ENCODE data around the gene BORCS5. TPM values are rescaled to one million over a fixed set of nuclear protein-coding genes. Genes with fewer than 3 reads are reported as not detected.
"Not testable (repeated sequence)": the region's sequence is repeated elsewhere in the genome, so short reads cannot be mapped to it uniquely, and the experiment has no call there.

Gene BORCS5
- total and polyA plus RNA-seq, 2 of the 4 experiments (the other 2 are of a cell fraction): 14.4 to 18.3 TPM

DNA sequence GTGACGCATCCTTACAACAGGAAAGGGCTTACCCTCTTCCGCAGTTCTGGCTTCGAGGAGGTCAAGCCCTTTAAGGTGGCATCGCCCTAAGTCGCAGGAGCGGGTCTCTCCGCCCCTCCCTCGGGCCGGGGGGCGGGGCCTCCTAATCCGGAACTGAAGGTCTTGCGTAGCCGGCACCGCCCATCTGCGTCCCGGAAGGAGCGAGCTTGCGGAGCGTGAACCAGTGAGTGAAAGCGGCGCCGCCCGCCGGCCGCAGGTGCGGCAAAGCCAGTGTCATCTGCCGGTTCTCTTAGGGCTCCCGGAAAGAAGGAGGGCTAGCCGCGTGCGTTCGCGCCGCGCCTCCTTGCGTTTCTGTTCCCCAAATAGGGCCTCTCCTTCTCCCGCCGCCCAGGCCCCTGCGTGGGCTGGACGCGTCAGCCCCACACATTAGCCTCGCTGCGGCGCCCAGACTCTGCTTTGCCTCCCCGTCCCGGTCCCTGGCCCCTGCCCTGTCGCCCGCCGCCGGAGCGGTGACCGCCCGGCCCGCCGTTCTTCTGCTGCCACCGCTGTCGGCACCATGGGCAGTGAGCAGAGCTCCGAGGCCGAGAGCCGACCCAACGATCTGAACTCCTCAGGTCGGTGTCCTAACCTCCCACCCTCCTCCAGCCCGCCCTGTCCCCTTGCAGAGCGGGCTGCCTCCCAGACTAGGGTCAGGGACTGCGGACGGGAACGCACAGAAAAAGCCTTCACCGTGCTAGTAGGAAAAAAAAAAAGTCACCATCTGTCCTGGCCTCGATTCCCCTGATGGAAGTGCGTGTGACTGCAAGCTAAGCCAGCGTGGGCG lies at the start of gene BORCS5 (continued):
- TF ChIP-seq MXI1 (IDR thresholded peaks at IDR 0.05; ENCODE audit: borderline replicate concordance, low read depth, low read length) (peak; percentile 83), RAD21 (IDR thresholded peaks at IDR 0.05; ENCODE audit: low read length) (no peak), RCOR1 (IDR thresholded peaks at IDR 0.05; ENCODE audit: insufficient replicate concordance, low read length) (no peak), BHLHE40 (IDR thresholded peaks at IDR 0.05; ENCODE audit: low read depth, low read length) (no peak), SMC3 (IDR thresholded peaks at IDR 0.05; ENCODE audit: low read depth, low read length) (no peak)

DNA sequence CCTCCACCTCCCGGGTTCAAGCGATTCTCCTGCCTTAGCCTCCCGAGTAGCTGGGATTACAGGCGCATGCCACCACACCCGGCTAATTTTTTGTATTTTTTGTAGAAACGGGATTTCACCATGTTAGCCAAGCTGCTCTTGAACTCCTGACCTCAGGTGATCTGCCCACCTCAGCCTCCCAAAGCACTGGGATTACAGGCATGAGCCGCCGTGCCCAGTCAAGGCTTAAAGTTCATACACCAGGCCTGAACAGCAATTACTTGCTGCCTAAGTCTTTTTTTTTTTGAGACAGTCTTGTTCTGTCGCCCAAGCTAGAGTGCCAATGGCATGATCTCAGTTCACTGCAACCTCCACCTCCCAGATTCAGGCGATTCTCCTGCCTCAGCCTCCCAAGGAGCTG lies 46.2 kb upstream of the BORCS5 start:
- H2AK5ac ChIP-seq (ENCODE audit: low read depth, low read length); H3K14ac ChIP-seq (replicated peaks; ENCODE audit: low read depth, low read length); H2BK15ac ChIP-seq (ENCODE audit: low read depth, low read length); H3K27me3 ChIP-seq (ENCODE audit: control insufficient read depth, insufficient read depth, low read length); intact Hi-C loops (cut with micrococcal nuclease); H4K20me1 ChIP-seq (ENCODE audit: insufficient read depth, low read length); dilution Hi-C loops (cut with HindIII; ENCODE audit: low sequenced_read_pairs, unreplicated experiment); H2AK9ac ChIP-seq (replicated peaks; ENCODE audit: low read depth, low read length, poor library complexity); H3K9ac ChIP-seq (ENCODE audit: low read depth, low read length); H3K4ac ChIP-seq (ENCODE audit: low read depth, low read length); H4K8ac ChIP-seq (ENCODE audit: low read depth in 2 of 2, low read length in 2 of 2); H3K18ac ChIP-seq (ENCODE audit: low read depth, low read length); H3K36me3 ChIP-seq (ENCODE audit: control insufficient read depth, insufficient read depth, low read length); H2BK5ac ChIP-seq (ENCODE audit: low read depth, low read length, poor library complexity, severe bottlenecking); H3K4me3 ChIP-seq (ENCODE audit: insufficient read depth, low read depth, low read length); H3K23ac ChIP-seq (ENCODE audit: low read depth, low read length); H3K27ac ChIP-seq (ENCODE audit: insufficient read depth, low read length); H2BK120ac ChIP-seq (ENCODE audit: low read depth, low read length); ATAC-seq (ENCODE audit: low read depth); DNase-seq; H3K79me1 ChIP-seq (ENCODE audit: low read depth in 1 of 2, low read length in 2 of 2); H4K91ac ChIP-seq (ENCODE audit: insufficient read depth, low read depth, low read length); H2BK20ac ChIP-seq (ENCODE audit: low read depth, low read length); H4K5ac ChIP-seq (ENCODE audit: low read depth, low read length); in situ Hi-C loops (cut with MboI; ENCODE audit: low sequenced_read_pairs); H3K4me2 ChIP-seq (ENCODE audit: low read depth, low read length); H2AFZ ChIP-seq (replicated peaks; ENCODE audit: low read length, poor library complexity); H3K9me3 ChIP-seq (ENCODE audit: control insufficient read depth, insufficient read depth, low read length); H3K9me1 ChIP-seq (ENCODE audit: insufficient read depth, low read length); H3K56ac ChIP-seq (ENCODE audit: extremely low read depth, insufficient read depth, low read length); H3K4me1 ChIP-seq (ENCODE audit: control insufficient read depth, insufficient read depth, low read length); CTCF ChIA-PET; BruUV-seq (replicated peaks); POLR2A ChIA-PET (ENCODE audit: unreplicated experiment): not testable (repeated sequence)
- WGBS, 2 experiments (ENCODE audit: extremely low coverage in 2 of 2, insufficient read length in 1 of 2): 100% methylated on average over 3 of the region's 10 CpGs; no CpG with 5 or more reads in 1 of the 2 experiments

Data from IMR-90 (cell line).